GM12891 (cell line): ENCODE measurements around the gene UGT2A3.

Experiments used
- POLR2A ChIP-seq: IDR thresholded peaks from 2 replicates; pipeline ENCODE4 v1.6.1; 2011; ENCODE audit warnings: low read depth, low read length, control low read depth
- TAF1 ChIP-seq: IDR thresholded peaks from 2 replicates; pipeline ENCODE4 v1.6.1; 2011; ENCODE audit warnings: low read depth, low read length, control low read depth

GRCh38 chr4:68906780-68907137 is 44.8 kb downstream of the UGT2A3 start:
- TF ChIP-seq POLR2A = no peak
- no peak for TF ChIP-seq TAF1
